SJCRH30 (cell line): ENCODE measurements around the gene ZIC2. TPM values are rescaled to one million over a fixed set of nuclear protein-coding genes. Genes with fewer than 3 reads are reported as not detected.

Source experiments
- DNase-seq, 2 experiments: peaks; one replicate each; pipeline ENCODE4 v3.0.0-alpha.2; 2015 to 2020
- H3K27ac ChIP-seq: fragments of 250-450 bp; sonication (Bioruptor Pico); 2 replicates; pipeline ENCODE4 v1.5.1; 2020; ENCODE audit warnings: mild to moderate bottlenecking, moderate library complexity
- H3K27me3 ChIP-seq: fragments of 250-450 bp; sonication (Bioruptor Pico); 2 replicates; pipeline ENCODE4 v1.5.1; 2020; ENCODE audit warnings: mild to moderate bottlenecking, moderate library complexity
- H3K36me3 ChIP-seq: fragments of 250-450 bp; sonication (Bioruptor Pico); 2 replicates; pipeline ENCODE4 v1.5.1; 2020; ENCODE audit warnings: mild to moderate bottlenecking, moderate library complexity
- H3K4me1 ChIP-seq: fragments of 250-450 bp; sonication (Bioruptor Pico); 2 replicates; pipeline ENCODE4 v1.5.1; 2020; ENCODE audit warnings: mild to moderate bottlenecking, moderate library complexity
- H3K4me3 ChIP-seq: fragments of 250-450 bp; sonication (Bioruptor Pico); 2 replicates; pipeline ENCODE4 v1.5.1; 2020; ENCODE audit warnings: mild to moderate bottlenecking, moderate library complexity
- H3K9me3 ChIP-seq: fragments of 250-450 bp; sonication (Bioruptor Pico); replicated peaks from 2 replicates; pipeline ENCODE4 v1.5.1; 2020; ENCODE audit warnings: mild to moderate bottlenecking, moderate library complexity
- total RNA-seq: library from RNA; depleted of rRNA; stranded (reverse); fragments of >200 nt; shearing (Covaris generic); gene quantifications from 2 replicates; pipeline ENCODE4 v1.2.3, GENCODE V29; 2014

Gene ZIC2
- total RNA-seq, 1 experiment from 2014 or later, result 2.7 TPM

- H3K36me3 ChIP-seq, result no peaks in the 10 kb centered on the region
- no peak overlapping the region for H3K27ac ChIP-seq
- H3K9me3 ChIP-seq, result no peaks in the 10 kb centered on the region
- no peaks in the 10 kb centered on the region for H3K27me3 ChIP-seq
- no peak overlapping the region for H3K4me3 ChIP-seq
- no peaks in the 10 kb centered on the region for H3K4me1 ChIP-seq
- no peak for DNase-seq
Observed at GRCh38 chr13:99955107-99955746, 26.4 kb upstream of the ZIC2 start.

- no peaks in the 10 kb centered on the region for H3K4me1 ChIP-seq
- H3K27me3 ChIP-seq, result no peaks in the 10 kb centered on the region
- H3K4me3 ChIP-seq, result no peak overlapping the region
- no peaks in the 10 kb centered on the region for H3K36me3 ChIP-seq
- no peaks in the 10 kb centered on the region for H3K9me3 ChIP-seq
- no peak for DNase-seq
- H3K27ac ChIP-seq, result no peak overlapping the region
Observed at GRCh38 chr13:99955747-99956472, 25.7 kb upstream of the ZIC2 start.

- Histone ChIP-seq H3K27me3 (no peaks in the 10 kb centered on the region), H3K27ac (no peak overlapping the region), H3K4me3 (no peak overlapping the region), H3K4me1 (no peaks in the 10 kb centered on the region), H3K36me3 (no peaks in the 10 kb centered on the region), H3K9me3 (no peaks in the 10 kb centered on the region)
- DNase-seq, result no peak
Observed at GRCh38 chr13:99956473-99957349, 24.9 kb upstream of the ZIC2 start.

DNA sequence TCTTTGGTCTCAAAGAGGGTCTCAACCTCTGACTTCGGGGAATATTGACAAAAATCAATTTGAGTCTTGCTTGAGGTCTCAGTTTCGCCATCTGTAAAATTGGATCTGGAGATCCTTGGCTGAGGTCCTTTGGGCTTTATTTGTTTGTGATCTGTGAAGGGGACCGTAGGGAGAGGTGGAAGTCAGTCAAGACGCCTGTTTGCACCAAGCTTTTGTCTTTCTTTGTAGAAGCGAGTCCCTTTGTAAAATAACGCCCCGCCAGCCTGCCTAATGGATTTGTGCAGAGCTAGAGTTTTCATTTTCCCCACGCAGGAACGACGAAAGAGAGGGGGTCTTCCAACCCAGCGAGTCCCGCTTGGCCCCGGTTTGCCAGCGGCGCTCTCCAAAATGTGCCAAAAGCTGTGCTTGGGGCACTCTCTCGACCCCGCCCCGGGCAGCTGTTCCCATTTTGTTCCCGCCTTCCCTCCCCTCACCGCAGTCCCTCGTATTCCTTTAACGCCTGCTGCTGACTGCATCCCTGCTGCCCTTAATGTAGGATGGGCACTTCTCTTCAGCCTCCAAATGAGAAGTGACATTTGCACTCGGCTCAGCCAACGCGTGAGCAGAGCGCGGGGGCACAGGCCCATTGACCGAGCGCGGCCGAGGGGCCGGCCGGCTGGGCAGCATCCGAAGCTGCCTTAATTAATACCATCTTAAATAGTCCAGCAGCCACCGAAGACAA lies 23.0 kb upstream of the ZIC2 start:
- H3K9me3 ChIP-seq, result no peaks in the 10 kb centered on the region
- no peak for DNase-seq
- H3K4me1 ChIP-seq, result no peaks in the 10 kb centered on the region
- H3K27me3 ChIP-seq, result no peaks in the 10 kb centered on the region
- H3K27ac ChIP-seq, result no peak overlapping the region
- no peak overlapping the region for H3K4me3 ChIP-seq
- no peaks in the 10 kb centered on the region for H3K36me3 ChIP-seq

GRCh38 chr13:99959127-99959539 lies 22.5 kb upstream of the ZIC2 start:
- Histone ChIP-seq H3K4me1 (no peaks in the 10 kb centered on the region), H3K27me3 (no peaks in the 10 kb centered on the region), H3K36me3 (no peaks in the 10 kb centered on the region), H3K4me3 (no peak overlapping the region), H3K27ac (no peak overlapping the region), H3K9me3 (no peaks in the 10 kb centered on the region)
- no peak for DNase-seq

- H3K36me3 ChIP-seq, result no peaks in the 10 kb centered on the region
- no peaks in the 10 kb centered on the region for H3K4me1 ChIP-seq
- H3K27ac ChIP-seq, result no peak overlapping the region
- no peak overlapping the region for H3K4me3 ChIP-seq
- DNase-seq, result no peak
- no peaks in the 10 kb centered on the region for H3K27me3 ChIP-seq
- H3K9me3 ChIP-seq, result no peaks in the 10 kb centered on the region
Observed at GRCh38 chr13:99959540-99960230, 21.9 kb upstream of the ZIC2 start.

DNA sequence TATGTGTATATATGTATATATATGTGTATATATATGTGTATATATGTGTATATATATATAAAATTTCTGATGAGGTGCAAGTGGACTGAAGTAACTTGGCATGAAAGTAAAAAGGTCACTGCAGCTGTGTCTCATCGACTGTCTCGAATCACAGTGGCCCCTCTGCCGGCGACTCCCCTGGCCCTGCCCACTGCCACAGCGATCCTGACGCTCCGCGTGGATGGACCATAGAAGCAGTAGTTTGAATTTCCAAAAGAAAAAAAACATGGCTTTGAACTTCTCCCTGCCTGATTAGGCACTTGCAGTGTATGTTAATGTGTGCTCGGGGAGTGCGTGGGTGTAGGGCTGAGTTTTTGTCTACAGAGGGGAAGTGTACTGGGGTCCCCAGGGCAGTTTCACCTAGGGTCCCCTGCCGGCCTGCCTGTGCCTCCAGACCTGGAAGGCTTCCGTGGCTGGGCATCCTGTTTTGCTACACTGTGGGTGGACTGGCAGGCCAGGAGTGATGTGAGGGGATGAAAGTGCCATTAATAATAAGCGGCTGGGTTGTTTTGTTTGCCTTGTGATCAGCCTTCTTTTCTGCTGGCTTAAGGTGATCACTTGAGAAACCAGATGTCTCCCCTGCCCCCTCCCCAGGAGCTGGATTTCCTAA lies 20.8 kb upstream of the ZIC2 start:
- no peaks in the 10 kb centered on the region for H3K27me3 ChIP-seq
- no peak for DNase-seq
- H3K9me3 ChIP-seq, result no peaks in the 10 kb centered on the region
- no peak overlapping the region for H3K27ac ChIP-seq
- no peaks in the 10 kb centered on the region for H3K4me1 ChIP-seq
- H3K4me3 ChIP-seq, result no peak overlapping the region
- H3K36me3 ChIP-seq, result no peaks in the 10 kb centered on the region

DNA sequence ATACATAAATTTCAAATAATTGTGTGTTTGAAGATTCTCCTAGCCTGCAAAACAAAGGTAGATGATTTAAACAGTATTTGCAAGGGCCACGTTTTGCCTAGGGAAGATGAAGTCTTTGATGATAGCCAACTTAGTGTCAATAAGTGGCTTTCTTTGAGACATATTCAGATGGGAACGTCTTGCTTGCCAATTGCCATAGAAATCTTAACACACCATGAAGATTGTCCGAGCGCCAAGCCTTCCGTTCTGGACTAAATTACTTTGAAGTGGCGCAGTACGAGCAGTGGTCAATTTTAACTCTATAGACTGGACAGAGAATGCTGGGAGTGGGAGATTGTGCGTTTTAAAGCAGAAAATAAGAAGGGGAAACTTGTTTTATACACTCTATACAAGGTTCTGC lies 19.9 kb upstream of the ZIC2 start:
- H3K4me1 ChIP-seq, result no peaks in the 10 kb centered on the region
- no peaks in the 10 kb centered on the region for H3K36me3 ChIP-seq
- DNase-seq, result no peak
- no peaks in the 10 kb centered on the region for H3K27me3 ChIP-seq
- no peaks in the 10 kb centered on the region for H3K9me3 ChIP-seq
- no peak overlapping the region for H3K27ac ChIP-seq
- no peak overlapping the region for H3K4me3 ChIP-seq

GRCh38 chr13:99962242-99962641 lies 19.3 kb upstream of the ZIC2 start:
- H3K9me3 ChIP-seq, result no peaks in the 10 kb centered on the region
- DNase-seq, result no peak
- H3K4me1 ChIP-seq, result no peaks in the 10 kb centered on the region
- no peak overlapping the region for H3K27ac ChIP-seq
- H3K36me3 ChIP-seq, result no peaks in the 10 kb centered on the region
- H3K4me3 ChIP-seq, result no peak overlapping the region
- no peaks in the 10 kb centered on the region for H3K27me3 ChIP-seq

DNA sequence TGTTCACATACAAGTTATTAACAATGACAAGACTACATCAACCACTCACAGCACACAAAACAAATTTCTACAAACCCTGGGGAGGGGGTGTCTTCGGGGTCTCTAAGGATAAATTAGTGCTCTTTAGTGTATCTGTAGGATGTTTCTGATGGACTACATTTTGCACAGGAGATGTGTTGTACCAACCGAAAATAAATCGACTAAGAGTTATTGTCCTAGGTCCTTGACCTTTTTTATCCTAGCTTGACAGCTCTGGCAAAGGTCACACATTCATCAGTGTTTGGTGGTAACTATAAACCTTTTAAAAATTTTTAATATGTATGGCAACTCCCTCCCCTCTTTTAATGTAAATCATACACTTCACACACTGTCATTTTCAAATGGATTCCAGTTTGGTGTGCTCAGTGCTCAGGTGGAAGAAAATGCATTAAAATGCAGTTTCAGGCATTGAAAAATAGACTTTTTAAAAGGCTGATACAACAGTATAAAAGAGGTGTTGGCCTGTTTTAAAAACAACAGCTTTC lies 17.7 kb upstream of the ZIC2 start:
- no peak overlapping the region for H3K4me3 ChIP-seq
- H3K4me1 ChIP-seq, result no peaks in the 10 kb centered on the region
- H3K9me3 ChIP-seq, result no peaks in the 10 kb centered on the region
- no peaks in the 10 kb centered on the region for H3K27me3 ChIP-seq
- DNase-seq, result no peak
- H3K27ac ChIP-seq, result no peak overlapping the region
- H3K36me3 ChIP-seq, result no peaks in the 10 kb centered on the region

DNA sequence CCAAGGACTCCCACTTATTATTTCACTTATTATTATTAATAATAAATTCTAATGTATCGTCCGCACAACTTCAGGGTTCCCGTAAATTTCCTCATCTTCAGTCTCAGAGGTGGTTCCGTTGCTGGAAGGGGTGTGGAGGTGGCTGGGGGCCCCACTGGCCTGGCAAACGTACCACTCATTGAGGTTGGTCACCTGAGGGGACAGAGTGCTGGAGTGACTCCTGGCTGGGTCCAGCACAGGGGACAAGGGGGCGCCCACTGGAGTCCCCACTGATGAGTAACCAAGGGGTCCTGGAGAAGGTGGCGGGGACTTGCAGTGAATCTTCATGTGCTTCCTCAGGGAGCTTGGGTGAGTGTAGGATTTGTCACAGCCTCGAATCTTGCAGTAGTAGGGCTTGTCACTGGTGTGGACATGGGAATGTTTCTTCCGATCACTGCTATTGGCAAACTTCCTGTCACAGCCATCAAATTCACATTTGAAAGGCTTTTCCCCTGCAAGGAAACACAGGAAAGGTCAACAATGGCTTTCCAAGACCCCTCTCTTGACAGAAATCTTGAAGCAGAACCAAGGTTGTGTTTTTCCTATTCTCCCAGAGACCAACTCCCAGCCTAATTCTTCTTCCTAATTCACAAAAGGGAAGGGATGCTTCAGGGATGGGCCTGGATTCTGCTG lies 16.1 kb upstream of the ZIC2 start:
- no peaks in the 10 kb centered on the region for H3K4me1 ChIP-seq
- no peaks in the 10 kb centered on the region for H3K36me3 ChIP-seq
- no peak for DNase-seq
- no peaks in the 10 kb centered on the region for H3K9me3 ChIP-seq
- no peak overlapping the region for H3K27ac ChIP-seq
- H3K4me3 ChIP-seq, result no peak overlapping the region
- no peaks in the 10 kb centered on the region for H3K27me3 ChIP-seq

DNA sequence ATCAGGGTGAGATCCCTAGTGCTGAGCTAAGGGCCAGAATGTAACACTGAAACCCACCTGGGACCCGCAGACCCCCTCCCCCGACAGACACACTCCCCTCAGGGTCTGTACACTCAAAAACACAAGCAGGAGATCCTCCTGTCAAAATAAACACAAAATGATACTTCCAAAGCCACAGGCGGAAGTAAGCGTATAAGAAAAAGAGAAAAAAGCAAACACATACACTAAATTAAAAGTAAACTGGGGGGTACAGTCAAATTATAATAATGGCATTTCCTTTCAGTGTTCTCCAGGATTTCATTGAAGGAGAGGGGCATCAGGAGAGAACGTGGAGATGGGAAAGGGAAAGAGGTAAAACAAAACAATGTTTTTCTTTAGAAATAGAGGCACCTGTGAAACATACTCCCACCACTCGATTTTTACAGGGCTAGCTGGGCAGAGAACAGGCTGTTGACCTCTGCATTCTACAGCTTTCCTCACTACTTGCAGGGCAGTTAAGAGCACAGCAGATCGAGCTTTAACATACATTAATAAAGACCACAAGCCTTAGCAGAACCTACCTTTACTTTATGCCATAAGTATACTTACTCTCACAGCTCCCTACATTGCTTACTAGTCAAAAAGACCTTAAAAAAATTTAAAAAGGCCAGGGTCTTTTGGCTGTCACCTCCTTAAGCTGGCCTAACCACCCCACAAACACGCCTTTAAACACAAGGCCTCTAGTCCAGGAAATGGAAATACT lies 15.3 kb upstream of the ZIC2 start:
- H3K4me3 ChIP-seq, result no peak overlapping the region
- no peak overlapping the region for H3K27ac ChIP-seq

GRCh38 chr13:99967498-99967868 lies 14.1 kb upstream of the ZIC2 start:
- no peaks in the 10 kb centered on the region for H3K36me3 ChIP-seq
- no peaks in the 10 kb centered on the region for H3K9me3 ChIP-seq
- no peak overlapping the region for H3K4me3 ChIP-seq
- no peak overlapping the region for H3K27ac ChIP-seq
- H3K4me1 ChIP-seq, result no peaks in the 10 kb centered on the region
- no peaks in the 10 kb centered on the region; the same call in 1 of the 2 replicates for H3K27me3 ChIP-seq
- DNase-seq, result no peak

More for the DNA sequence above, 15.3 kb upstream of the ZIC2 start:
- H3K27me3 ChIP-seq, result no peaks in the 10 kb centered on the region
- no peak for DNase-seq
- no peaks in the 10 kb centered on the region for H3K9me3 ChIP-seq
- no peaks in the 10 kb centered on the region for H3K4me1 ChIP-seq
- no peaks in the 10 kb centered on the region for H3K36me3 ChIP-seq
